Fibroblast of skin of back (primary cell): ENCODE measurements around the gene ARID5B.

Experiments
- DNase-seq: peaks from one replicate; pipeline ENCODE4 v3.0.0-alpha.2; 2013

Gene ARID5B

DNA sequence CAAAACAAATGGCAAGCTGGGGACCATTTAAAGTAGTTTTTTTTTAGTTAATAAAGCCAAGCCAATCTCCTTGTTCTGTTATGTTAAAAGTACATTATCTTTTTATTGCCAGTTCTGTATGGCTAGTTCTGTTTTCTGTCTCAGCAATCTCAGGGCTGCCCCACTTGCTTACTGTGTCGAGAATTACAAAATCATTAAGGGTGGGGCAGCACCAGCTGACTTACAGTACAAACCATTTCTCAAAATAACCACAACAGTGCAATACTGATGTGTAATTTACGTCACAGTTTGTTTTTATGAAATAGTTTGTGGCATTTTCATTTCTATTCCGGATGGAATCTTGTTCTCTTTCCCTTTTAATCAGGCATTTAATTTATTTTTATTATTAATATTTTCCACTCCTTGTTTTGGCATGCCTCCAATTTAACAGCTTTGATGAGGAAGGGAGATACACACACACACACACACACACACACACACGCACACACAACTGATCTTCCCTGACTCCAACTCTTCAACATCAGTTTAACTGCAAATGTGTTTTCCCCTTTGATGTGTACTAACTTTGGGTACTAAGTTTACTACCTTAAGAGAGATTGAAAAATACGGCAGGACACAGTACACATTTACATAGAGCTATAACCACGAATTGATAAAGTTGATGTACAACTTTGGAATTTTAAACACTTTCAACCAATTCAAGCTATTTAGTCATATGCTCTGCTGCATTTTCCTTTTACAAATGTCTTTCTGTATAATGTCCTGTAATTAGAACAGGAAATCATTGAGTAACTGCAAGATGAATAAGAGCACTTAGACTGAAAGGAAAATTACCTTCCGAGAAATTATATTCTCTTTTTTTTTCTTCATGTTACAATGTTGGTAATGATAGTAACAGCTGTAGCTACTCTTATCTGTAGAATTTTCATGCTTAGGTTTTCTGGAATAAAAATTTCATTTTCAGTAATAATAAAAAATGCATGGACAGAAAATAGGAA lies 91.5 kb downstream of the ARID5B start:
- peak; percentile 67 for DNase-seq

DNA sequence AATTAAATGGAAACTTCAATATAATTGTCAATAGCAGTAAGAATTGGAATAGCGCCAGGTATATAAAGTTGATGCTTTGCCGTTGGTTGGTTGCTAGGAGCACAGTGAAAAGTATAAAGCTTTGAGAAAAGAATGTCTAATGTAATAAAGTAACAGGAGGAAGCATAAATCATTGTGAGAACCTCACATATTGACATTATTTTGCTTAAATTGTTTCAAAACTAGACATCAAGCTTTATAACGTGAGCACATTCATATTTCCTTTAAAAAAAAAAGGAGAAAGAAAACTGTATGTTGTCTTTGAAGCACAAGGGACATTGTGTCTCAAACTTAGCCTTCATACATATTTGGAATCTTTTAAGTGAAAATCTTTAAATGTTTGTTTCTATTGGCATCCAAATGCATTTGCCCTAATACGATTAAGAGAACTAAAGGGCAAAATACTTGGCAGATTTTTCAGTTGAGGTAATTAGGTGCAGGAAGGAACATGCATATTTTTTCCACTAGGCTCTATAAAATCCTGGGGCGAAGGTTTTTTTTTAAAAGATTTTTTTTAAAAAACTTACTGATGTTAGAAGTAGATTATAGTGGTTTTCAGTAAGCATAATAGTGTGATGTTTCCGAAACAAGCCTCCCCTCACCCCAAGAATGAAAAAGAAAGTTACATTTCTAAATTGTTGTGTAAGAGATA lies 92.4 kb downstream of the ARID5B start:
- peak; percentile 23 for DNase-seq

DNA sequence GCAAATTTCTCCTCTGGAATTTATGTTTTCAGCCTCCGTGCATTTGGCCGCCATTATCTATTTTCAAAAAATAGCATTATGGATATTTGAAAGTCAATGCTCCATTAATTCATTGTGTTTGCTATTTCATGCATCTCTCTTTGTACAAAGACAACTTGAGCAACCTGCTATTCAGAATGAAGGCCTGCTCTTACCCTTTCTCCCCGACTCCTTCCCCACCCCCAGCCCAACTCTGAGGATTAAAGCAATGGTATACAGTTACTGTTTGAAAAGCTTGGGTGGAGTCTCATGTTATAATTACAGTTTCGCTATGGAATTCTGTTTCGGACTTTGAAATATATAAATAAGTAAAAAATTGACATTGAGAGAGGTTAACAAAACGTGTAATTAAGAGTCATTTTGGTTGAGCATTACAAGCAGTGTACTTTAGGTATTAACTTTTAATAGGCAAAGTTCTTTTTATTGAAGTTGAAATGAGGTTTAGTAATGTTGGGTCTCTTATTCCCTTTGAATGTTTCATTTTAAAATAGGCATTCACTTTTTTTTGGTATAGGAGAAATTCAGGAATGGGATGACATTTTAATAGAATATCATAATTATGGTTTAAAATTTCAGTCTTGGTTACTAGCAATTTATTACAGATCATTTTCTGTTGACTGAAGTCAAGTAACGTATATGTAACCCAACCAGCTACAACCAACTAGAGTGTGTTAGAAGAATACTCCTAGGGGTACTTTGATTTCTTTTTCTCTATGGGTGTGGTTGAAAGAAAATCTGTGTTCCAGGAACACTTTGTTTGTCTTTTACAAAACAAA lies 93.1 kb downstream of the ARID5B start:
- no peak for DNase-seq

- no peak for DNase-seq
Observed at GRCh38 chr10:61995220-61995503, 93.7 kb downstream of the ARID5B start.

DNA sequence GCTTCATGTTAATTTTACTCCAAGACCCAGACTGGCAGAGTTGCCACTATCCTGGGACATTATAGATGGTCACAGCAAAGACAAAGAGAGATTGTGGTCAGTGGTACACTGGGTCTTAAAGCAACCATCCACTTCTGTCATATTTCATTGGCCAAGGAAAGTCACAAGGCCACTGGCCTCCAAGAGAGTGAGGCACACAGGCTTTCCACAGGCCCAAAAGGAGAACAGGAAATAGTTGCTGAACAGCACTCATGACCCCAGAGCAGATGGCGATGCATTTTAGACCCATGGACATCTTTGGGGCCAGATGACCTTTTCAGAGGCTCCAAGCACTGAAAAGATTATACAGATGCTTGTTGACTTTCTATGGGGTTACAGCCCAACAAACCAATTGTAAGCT lies 97.4 kb downstream of the ARID5B start:
- DNase-seq, result no peak

DNA sequence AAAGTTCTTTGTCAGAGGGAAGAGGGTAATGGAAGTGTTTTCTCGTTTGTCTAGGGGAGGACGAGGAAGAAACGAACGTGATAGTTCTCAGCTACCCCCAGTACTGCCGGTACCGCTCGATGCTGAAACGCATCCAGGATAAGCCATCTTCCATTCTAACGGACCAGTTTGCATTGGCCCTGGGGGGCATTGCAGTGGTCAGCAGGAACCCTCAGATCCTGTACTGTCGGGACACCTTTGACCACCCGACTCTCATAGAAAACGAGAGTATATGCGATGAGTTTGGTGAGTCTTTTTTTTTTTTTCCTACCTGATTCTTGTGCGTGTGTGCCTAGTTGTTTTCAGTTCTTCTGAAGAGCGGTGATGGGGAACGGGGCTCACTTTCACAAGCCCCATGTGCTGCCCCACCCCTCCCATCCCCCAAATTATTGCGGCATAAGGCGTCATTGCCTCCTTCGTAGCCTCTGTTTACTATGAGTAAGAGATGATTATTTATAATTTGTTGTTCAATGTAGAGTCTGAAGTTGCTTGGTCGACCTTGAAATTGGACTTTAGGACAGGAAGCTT lies 98.6 kb downstream of the ARID5B start:
- no peak for DNase-seq

GRCh38 chr10:62000726-62001125 lies 99.2 kb downstream of the ARID5B start:
- no peak for DNase-seq

GRCh38 chr10:62001898-62002297 lies 100.4 kb downstream of the ARID5B start:
- DNase-seq, result no peak

GRCh38 chr10:62002753-62003152 lies 101.3 kb downstream of the ARID5B start:
- DNase-seq, result no peak

DNA sequence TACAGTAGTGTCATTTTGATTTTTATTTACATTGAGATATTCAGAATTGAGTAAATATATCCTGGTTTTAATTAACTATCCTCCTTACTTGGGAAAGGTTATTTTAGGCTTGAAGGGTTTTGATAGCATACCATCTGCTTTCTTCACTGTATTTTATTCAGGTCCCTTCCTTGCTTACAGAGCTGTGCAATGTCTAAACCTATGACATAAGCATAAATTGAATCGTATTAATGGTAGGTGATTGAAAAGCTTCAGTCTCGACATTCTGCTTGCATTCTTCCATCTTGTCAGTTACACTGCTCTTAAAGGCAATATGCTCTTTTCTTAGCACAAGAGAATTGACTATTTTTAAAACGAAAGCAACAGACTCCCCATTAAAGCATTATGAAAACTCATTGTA lies 102.5 kb downstream of the ARID5B start:
- DNase-seq, result no peak

- no peak for DNase-seq
Observed at GRCh38 chr10:62005281-62005680, 103.8 kb downstream of the ARID5B start.

DNA sequence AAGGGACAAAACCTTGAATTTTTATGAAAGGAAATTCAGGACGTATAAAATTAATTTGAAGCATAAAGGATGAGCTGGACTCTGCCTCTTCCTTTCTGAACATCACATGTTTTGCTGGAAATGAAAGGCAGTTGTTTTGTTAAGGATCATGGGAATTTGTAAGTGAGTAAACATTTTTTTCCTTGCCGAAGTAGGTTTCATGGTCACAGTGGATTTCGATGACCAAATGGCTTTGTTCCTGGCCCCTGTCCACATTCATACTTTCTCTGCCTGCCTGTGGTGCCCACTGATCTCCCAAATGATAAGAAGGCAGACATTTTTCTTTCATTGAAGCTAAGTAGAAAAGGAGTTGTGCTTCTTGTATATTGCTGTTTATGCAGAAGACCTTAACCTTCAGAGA lies 104.2 kb downstream of the ARID5B start:
- DNase-seq, result peak; percentile 56

DNA sequence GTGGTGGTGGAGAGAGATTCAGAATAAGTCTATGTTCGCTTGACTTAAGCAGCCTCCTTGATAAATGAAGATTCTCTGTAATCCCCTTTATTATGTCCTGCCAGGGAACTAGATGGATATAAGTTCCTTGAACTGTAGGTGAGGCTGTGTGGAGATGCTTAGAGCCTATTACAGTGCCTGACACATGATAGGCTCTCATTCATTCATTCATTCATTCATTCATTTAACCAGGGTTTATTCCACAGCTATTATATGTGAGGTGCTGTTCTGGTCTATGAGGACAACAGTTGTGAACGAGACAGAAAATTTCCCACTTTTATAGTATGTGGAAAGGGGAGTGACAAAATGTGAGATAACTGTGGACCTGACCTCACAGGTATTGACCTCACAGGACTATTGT lies 105.6 kb downstream of the ARID5B start:
- no peak for DNase-seq

DNA sequence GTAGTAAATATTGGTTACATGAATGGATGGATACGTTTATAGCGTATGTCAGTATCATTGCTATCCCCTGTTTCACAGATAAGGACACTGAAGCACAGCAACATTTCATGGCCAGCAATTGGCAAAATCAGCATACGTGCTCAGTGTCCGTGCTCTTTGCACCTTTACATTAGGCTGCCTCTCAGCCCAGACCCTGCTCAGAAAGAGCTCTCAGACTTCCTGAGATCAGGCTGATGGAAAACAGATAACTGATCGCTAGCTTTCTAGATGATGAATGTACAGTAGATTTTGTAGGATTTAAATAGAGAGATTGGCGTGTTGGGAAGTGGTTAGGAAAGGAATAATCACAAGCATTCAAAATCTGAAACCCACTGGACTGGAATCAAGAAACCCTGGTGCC lies 106.7 kb downstream of the ARID5B start:
- DNase-seq, result no peak

DNA sequence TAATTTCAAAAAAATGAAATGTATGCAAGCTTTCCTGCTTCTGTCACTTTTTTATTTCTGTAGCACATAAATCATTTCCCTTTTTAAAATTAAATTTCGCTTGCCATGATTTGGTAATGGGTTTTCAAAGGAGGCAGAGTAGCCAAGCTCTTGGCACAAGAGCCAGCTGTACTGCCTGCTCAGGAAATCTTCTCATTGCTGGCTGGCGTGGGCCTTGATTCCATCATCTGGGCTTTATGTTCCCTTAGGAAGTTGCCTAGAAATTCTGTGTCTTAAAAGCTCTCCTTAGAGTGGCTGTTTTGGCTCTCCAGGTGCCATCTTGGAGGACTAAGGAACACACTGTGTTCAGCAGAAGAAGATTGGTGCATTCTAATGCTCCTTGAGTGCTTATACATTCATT lies 107.4 kb downstream of the ARID5B start:
- DNase-seq, result no peak

GRCh38 chr10:62010366-62010765 lies 108.9 kb downstream of the ARID5B start:
- DNase-seq, result no peak

DNA sequence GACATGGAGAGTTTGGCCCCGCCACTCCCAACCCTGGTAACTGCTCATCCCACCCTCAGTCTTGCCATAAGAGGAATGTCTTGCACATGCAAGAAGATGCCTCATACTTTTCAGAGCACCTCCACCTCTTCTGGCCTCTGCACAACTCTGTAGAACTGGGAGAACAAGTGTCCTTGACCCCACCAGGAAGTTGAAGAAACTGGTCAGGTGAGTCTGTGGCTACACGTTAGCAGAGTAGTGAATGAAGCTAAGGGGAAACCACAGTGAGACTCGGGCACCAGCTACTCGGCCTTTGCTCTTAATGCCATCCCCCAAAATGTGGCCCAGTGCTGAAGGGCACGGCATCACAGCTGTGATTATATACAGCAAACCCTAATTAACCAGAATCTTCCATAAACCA lies 110.1 kb downstream of the ARID5B start:
- no peak for DNase-seq

DNA sequence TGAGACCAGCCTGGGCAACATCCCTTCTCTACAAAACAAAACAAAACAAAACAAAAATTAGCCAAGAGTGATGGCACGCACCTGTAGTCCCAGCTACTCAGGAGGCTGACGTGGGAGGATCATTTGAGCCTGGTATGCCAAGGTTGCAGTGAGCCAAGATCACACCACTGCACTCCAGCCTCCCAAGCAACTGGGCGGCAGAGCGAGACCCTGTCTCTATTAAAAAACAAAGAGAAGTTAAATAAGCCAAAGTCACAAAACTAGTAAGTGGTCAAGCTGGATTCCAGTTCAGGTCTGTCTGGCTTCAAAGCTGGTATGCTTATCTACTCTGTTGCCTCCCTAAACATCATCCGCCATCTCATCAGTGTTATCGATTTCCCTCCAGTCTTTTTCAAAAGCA lies 110.8 kb downstream of the ARID5B start:
- no peak for DNase-seq

DNA sequence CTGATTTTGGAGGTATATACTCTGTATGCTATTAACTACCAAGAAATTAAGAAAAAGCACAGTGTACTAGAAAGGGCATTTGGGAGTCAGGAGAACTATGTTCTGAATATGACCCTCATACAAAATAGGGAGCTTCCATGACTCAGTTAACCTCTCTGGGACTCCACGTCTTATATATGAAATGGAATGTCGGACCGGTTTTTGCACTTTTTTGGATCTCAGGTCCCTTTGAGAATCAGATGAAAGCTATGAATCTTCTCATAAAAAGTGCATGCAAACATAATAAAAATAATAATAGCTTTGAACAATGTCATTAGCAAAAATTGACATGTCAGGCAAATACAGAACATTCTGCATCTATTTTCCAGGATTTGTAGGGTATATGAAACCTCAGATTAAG lies 113.0 kb downstream of the ARID5B start:
- DNase-seq, result no peak

- DNase-seq, result no peak
Observed at GRCh38 chr10:62015994-62016393, 114.5 kb downstream of the ARID5B start.

GRCh38 chr10:62016623-62017490 lies 115.4 kb downstream of the ARID5B start:
- no peak for DNase-seq

- DNase-seq, result no peak
Observed at GRCh38 chr10:62017491-62017870, 116.0 kb downstream of the ARID5B start.
